Measurements from ENCODE around the gene PTPRT. TPM values are rescaled to one million over a fixed set of nuclear protein-coding genes. Genes with fewer than 3 reads are reported as not detected.

PTPRT gene
- total RNA-seq, 1 experiment from 2014 or later: 0.20 TPM

GRCh38 chr20:42785041-42785440, 404.7 kb downstream of the PTPRT start:
- DNase-seq: no peak
- Histone ChIP-seq H3K36me3 (ENCODE audit: control insufficient read depth, insufficient read depth, low read length) (no peaks in the 10 kb centered on the region), H3K9me3 (peaks cover 7% of the 10 kb centered on the region; the same call in 1 of the 2 replicates), H3K27me3 (replicated peaks; ENCODE audit: control insufficient read depth, insufficient read depth, low read length) (no peaks in the 10 kb centered on the region), H3K4me1 (no peaks in the 10 kb centered on the region), H3K4me3 (ENCODE audit: low read depth, low read length) (no peak overlapping the region)
- peaks cover 22% of the 10 kb centered on the region for H3K27me3 Mint-ChIP-seq (ENCODE audit: insufficient read depth, unreplicated experiment)
- POLR2A ChIA-PET: no interaction called here
- BruUV-seq (replicated peaks): no TSS peak
- TF ChIP-seq CTCF (IDR thresholded peaks at IDR 0.05; ENCODE audit: insufficient read depth in 1 of 2, low read depth in 1 of 2, low read length in 1 of 2, severe bottlenecking in 1 of 2, unreplicated experiment in 1 of 2): no peak
- CTCF ChIA-PET: no interaction called here
- no peaks in the 10 kb centered on the region for H3K9me3 Mint-ChIP-seq (ENCODE audit: unreplicated experiment)
- intact Hi-C loops (cut with micrococcal nuclease; ENCODE audit: unreplicated experiment): no loop called here
- no peaks in the 10 kb centered on the region for H3K36me3 Mint-ChIP-seq (ENCODE audit: insufficient read depth, unreplicated experiment)
- H3K27ac Mint-ChIP-seq (ENCODE audit: unreplicated experiment): no peak overlapping the region
- H3K4me3 Mint-ChIP-seq (ENCODE audit: unreplicated experiment): no peak overlapping the region
- no peaks in the 10 kb centered on the region for H3K4me1 Mint-ChIP-seq (ENCODE audit: low read depth, unreplicated experiment)

GRCh38 chr20:42779216-42779615, 410.5 kb downstream of the PTPRT start:
- CTCF ChIA-PET: no interaction called here
- H3K9me3 Mint-ChIP-seq (ENCODE audit: unreplicated experiment): no peaks in the 10 kb centered on the region
- BruUV-seq (replicated peaks): no TSS peak

GRCh38 chr20:42775866-42776265, 413.8 kb downstream of the PTPRT start:
- Mint-ChIP-seq H3K4me3 (ENCODE audit: unreplicated experiment) (no peak overlapping the region), H3K36me3 (ENCODE audit: insufficient read depth, unreplicated experiment) (no peaks in the 10 kb centered on the region), H3K4me1 (ENCODE audit: low read depth, unreplicated experiment) (no peaks in the 10 kb centered on the region), H3K9me3 (ENCODE audit: unreplicated experiment) (no peaks in the 10 kb centered on the region), H3K27ac (ENCODE audit: unreplicated experiment) (no peak overlapping the region), H3K27me3 (ENCODE audit: insufficient read depth, unreplicated experiment) (peaks cover 26% of the 10 kb centered on the region)
- no peaks in the 10 kb centered on the region for H3K4me1 ChIP-seq
- POLR2A ChIA-PET: no interaction called here
- no peaks in the 10 kb centered on the region for H3K27me3 ChIP-seq (replicated peaks; ENCODE audit: control insufficient read depth, insufficient read depth, low read length)
- no peaks in the 10 kb centered on the region for H3K9me3 ChIP-seq
- no TSS peak for BruUV-seq (replicated peaks)
- no peak for DNase-seq
- no peak overlapping the region for H3K4me3 ChIP-seq (ENCODE audit: low read depth, low read length)
- TF ChIP-seq CTCF (IDR thresholded peaks at IDR 0.05; ENCODE audit: insufficient read depth in 1 of 2, low read depth in 1 of 2, low read length in 1 of 2, severe bottlenecking in 1 of 2, unreplicated experiment in 1 of 2): no peak
- intact Hi-C loops (cut with micrococcal nuclease; ENCODE audit: unreplicated experiment): loop anchor here (1.0 kb wide), 1 partner anchor 411 kb away; no protein-coding TSS in a partner anchor
- no peaks in the 10 kb centered on the region for H3K36me3 ChIP-seq (ENCODE audit: control insufficient read depth, insufficient read depth, low read length)
- CTCF ChIA-PET: no interaction called here

More at GRCh38 chr20:42779216-42779615, 410.5 kb downstream of the PTPRT start:
- Mint-ChIP-seq H3K27ac (ENCODE audit: unreplicated experiment) (no peak overlapping the region), H3K27me3 (ENCODE audit: insufficient read depth, unreplicated experiment) (peaks cover 27% of the 10 kb centered on the region), H3K4me3 (ENCODE audit: unreplicated experiment) (no peak overlapping the region), H3K36me3 (ENCODE audit: insufficient read depth, unreplicated experiment) (no peaks in the 10 kb centered on the region), H3K4me1 (ENCODE audit: low read depth, unreplicated experiment) (no peaks in the 10 kb centered on the region)
- DNase-seq: no peak
- H3K9me3 ChIP-seq: no peaks in the 10 kb centered on the region
- no peak for TF ChIP-seq CTCF (IDR thresholded peaks at IDR 0.05; ENCODE audit: insufficient read depth in 1 of 2, low read depth in 1 of 2, low read length in 1 of 2, severe bottlenecking in 1 of 2, unreplicated experiment in 1 of 2)
- intact Hi-C loops (cut with micrococcal nuclease; ENCODE audit: unreplicated experiment): no loop called here
- H3K27me3 ChIP-seq (replicated peaks; ENCODE audit: control insufficient read depth, insufficient read depth, low read length): no peaks in the 10 kb centered on the region
- H3K4me1 ChIP-seq: no peaks in the 10 kb centered on the region
- H3K36me3 ChIP-seq (ENCODE audit: control insufficient read depth, insufficient read depth, low read length): no peaks in the 10 kb centered on the region
- POLR2A ChIA-PET: no interaction called here
- no peak overlapping the region for H3K4me3 ChIP-seq (ENCODE audit: low read depth, low read length)
